ENCODE measurements around the gene DEDD2.

- TF ChIP-seq POLR2AphosphoS5 (IDR thresholded peaks at IDR 0.05; ENCODE audit: insufficient read depth, low read depth, low read length) (no peak), EZH2 (IDR thresholded peaks at IDR 0.05; ENCODE audit: borderline replicate concordance, low read depth, low read length, severe bottlenecking) (no peak), CTCF (IDR thresholded peaks at IDR 0.05; ENCODE audit: extremely low read depth in 1 of 2, insufficient read depth in 1 of 2, low read depth in 1 of 2, low read length in 2 of 2) (no peak), JUN (IDR thresholded peaks at IDR 0.05; ENCODE audit: borderline replicate concordance, insufficient read depth, insufficient read length, low read depth) (no peak), FOS (IDR thresholded peaks at IDR 0.05; ENCODE audit: borderline replicate concordance, insufficient read depth, low read length) (no peak)
- TF ChIP-seq, protein P1, sequence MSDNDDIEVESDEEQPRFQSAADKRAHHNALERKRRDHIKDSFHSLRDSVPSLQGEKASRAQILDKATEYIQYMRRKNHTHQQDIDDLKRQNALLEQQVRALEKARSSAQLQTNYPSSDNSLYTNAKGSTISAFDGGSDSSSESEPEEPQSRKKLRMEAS (IDR thresholded peaks at IDR 0.05; ENCODE audit: insufficient read depth, insufficient read length), result no peak
These were observed 7.7 kb upstream of the DEDD2 start for GRCh38 chr19:42224940-42225717.

All from endothelial cell of umbilical vein (primary cell).